ENCODE data around the gene KLHL40. TPM values are rescaled to one million over a fixed set of nuclear protein-coding genes. Genes with fewer than 3 reads are reported as not detected.

Gene KLHL40
- polyA plus RNA-seq, 2 of the 4 experiments (the other 2 are of a cell fraction), result not detected

GRCh38 chr3:42735019-42735418 lies 49.7 kb downstream of the KLHL40 start (continued):
- TF ChIP-seq CEBPB (IDR thresholded peaks at IDR 0.05), result no peak
- TF ChIP-seq HOXB13 (CRISPR knock-in tag; IDR thresholded peaks at IDR 0.05; ENCODE audit: low read depth), result no peak

GRCh38 chr3:42735615-42736014 lies 50.3 kb downstream of the KLHL40 start:
- WGBS (ENCODE audit: missing lambda C conversion rate), result 72% methylated on average over 8 of the region's 12 CpGs
- FAIRE-seq (no peak), ATAC-seq (no peak), DNase-seq (ENCODE audit: low read depth in 1 of 2, low spot score in 1 of 2) (no peak)
- Histone ChIP-seq H3K4me1 (no peaks in the 10 kb centered on the region), H3K9me3 (no peaks in the 10 kb centered on the region), H3K27ac (no peak overlapping the region), H3K4me2 (no peak overlapping the region), H3K4me3 (no peak overlapping the region)
- ChIA-PET POLR2A (no interaction called here), CTCF (interaction anchor here (0.7 to 1.2 kb wide), 3 partner anchors 9 to 12 kb away, joined by 3 to 4 read pairs (median 3); no protein-coding TSS in a partner anchor)
- TF ChIP-seq ZFP36 (IDR thresholded peaks at IDR 0.05; ENCODE audit: borderline replicate concordance, partially characterized antibody), result no peak
- no peak for TF ChIP-seq PHF8 (IDR thresholded peaks at IDR 0.05; ENCODE audit: borderline replicate concordance, low read depth)
- TF ChIP-seq RNF2 (IDR thresholded peaks at IDR 0.05; ENCODE audit: borderline replicate concordance, low read depth), result no peak
- TF ChIP-seq CBX2 (IDR thresholded peaks at IDR 0.05; ENCODE audit: borderline replicate concordance, low read depth), result no peak
- no peak for TF ChIP-seq NFE2L2 (conservative IDR thresholded peaks at IDR 0.05; ENCODE audit: low read length)
- no peak for TF ChIP-seq FOXS1 (CRISPR knock-in tag; IDR thresholded peaks at IDR 0.05)
- TF ChIP-seq CEBPB (IDR thresholded peaks at IDR 0.05), result no peak
- no peak for TF ChIP-seq ZC3H11A (IDR thresholded peaks at IDR 0.05)
- TF ChIP-seq BHLHE40 (IDR thresholded peaks at IDR 0.05; ENCODE audit: low read depth, low read length), result no peak
- no peak for TF ChIP-seq RAD21 (conservative IDR thresholded peaks at IDR 0.05 in 1 of 2, IDR thresholded peaks at IDR 0.05 in 1 of 2)
- no peak for TF ChIP-seq HEYL (CRISPR knock-in tag; IDR thresholded peaks at IDR 0.05)
- no peak for TF ChIP-seq FOSL2 (IDR thresholded peaks at IDR 0.05)
- TF ChIP-seq FOSL2 (CRISPR knock-in tag; IDR thresholded peaks at IDR 0.05), result no peak
- no peak for TF ChIP-seq JUNB (IDR thresholded peaks at IDR 0.05)
- no peak for TF ChIP-seq ATOH8 (CRISPR knock-in tag; IDR thresholded peaks at IDR 0.05; ENCODE audit: low read depth)
- no peak for TF ChIP-seq HDAC2 (IDR thresholded peaks at IDR 0.05)
- TF ChIP-seq HMGXB4 (CRISPR knock-in tag; IDR thresholded peaks at IDR 0.05; ENCODE audit: borderline replicate concordance), result no peak
- TF ChIP-seq CBX8 (IDR thresholded peaks at IDR 0.05), result no peak
- TF ChIP-seq RFX5 (IDR thresholded peaks at IDR 0.05), result no peak
- TF ChIP-seq POLR2A (IDR thresholded peaks at IDR 0.05; ENCODE audit: low read length), result no peak
- TF ChIP-seq HOXB5 (CRISPR knock-in tag; IDR thresholded peaks at IDR 0.05), result no peak

- no peaks in the 10 kb centered on the region for H3K9me3 ChIP-seq
- DNase-seq (ENCODE audit: low read depth in 1 of 2, low spot score in 1 of 2), result no peak
- CTCF ChIA-PET, result interaction anchor here (1.2 kb wide), 1 partner anchor 10 kb away, joined by 4 read pairs; no protein-coding TSS in a partner anchor
- no peak for ATAC-seq
- H3K27ac ChIP-seq, result no peak overlapping the region
- POLR2A ChIA-PET, result no interaction called here
- H3K4me2 ChIP-seq, result no peak overlapping the region
- no peak overlapping the region for H3K4me3 ChIP-seq
- FAIRE-seq, result no peak
- WGBS (ENCODE audit: missing lambda C conversion rate), result 88% methylated on average over 1 of the region's 1 CpG
- no peaks in the 10 kb centered on the region for H3K4me1 ChIP-seq
- TF ChIP-seq GATA3 (IDR thresholded peaks at IDR 0.05; ENCODE audit: borderline replicate concordance) (no peak), ZC3H11A (IDR thresholded peaks at IDR 0.05) (no peak), SMC3 (IDR thresholded peaks at IDR 0.05) (no peak), CEBPB (IDR thresholded peaks at IDR 0.05) (no peak), ZNF302 (CRISPR knock-in tag; IDR thresholded peaks at IDR 0.05) (no peak), MYC (IDR thresholded peaks at IDR 0.05; ENCODE audit: borderline replicate concordance, low read length) (no peak)
Measured at GRCh38 chr3:42736081-42736480, 50.7 kb downstream of the KLHL40 start.

All from A549 (cell line).